GM03348 (cell line): ENCODE results near the gene SNX24.

Experiments
- DNase-seq: peaks from one replicate; pipeline ENCODE4 v3.0.0; 2012; ENCODE audit warnings: low spot score

The SNX24 gene

GRCh38 chr5:122919969-122920368 lies 74.6 kb downstream of the SNX24 start:
- DNase-seq = no peak

GRCh38 chr5:122921826-122922225 lies 76.4 kb downstream of the SNX24 start:
- no peak for DNase-seq

GRCh38 chr5:122924203-122924602 lies 78.8 kb downstream of the SNX24 start:
- peak; percentile 11 for DNase-seq

- DNase-seq = no peak
Measured at GRCh38 chr5:122924719-122925395, 79.4 kb downstream of the SNX24 start.

- DNase-seq = no peak
Measured at GRCh38 chr5:122929001-122929400, 83.6 kb downstream of the SNX24 start.

- no peak for DNase-seq
Measured at GRCh38 chr5:122929980-122930379, 84.6 kb downstream of the SNX24 start.

GRCh38 chr5:122933956-122934355 lies 88.5 kb downstream of the SNX24 start:
- DNase-seq = no peak

- no peak for DNase-seq
Measured at GRCh38 chr5:122936088-122936487, 90.7 kb downstream of the SNX24 start.

- no peak for DNase-seq
Measured at GRCh38 chr5:122937914-122938313, 92.5 kb downstream of the SNX24 start.

- DNase-seq = no peak
Measured at GRCh38 chr5:122940890-122941289, 95.5 kb downstream of the SNX24 start.

- DNase-seq = no peak
Measured at GRCh38 chr5:122941737-122942136, 96.3 kb downstream of the SNX24 start.

GRCh38 chr5:122942164-122942914 lies 96.9 kb downstream of the SNX24 start:
- peak; percentile 18 for DNase-seq

- no peak for DNase-seq
Measured at GRCh38 chr5:122943050-122943698, 97.8 kb downstream of the SNX24 start.

GRCh38 chr5:122944051-122944450 lies 98.6 kb downstream of the SNX24 start:
- DNase-seq = no peak

- DNase-seq = no peak
Measured at GRCh38 chr5:122947372-122947771, 102.0 kb downstream of the SNX24 start.

- DNase-seq = no peak
Measured at GRCh38 chr5:122947772-122948171, 102.4 kb downstream of the SNX24 start.

GRCh38 chr5:122948319-122948718 lies 102.9 kb downstream of the SNX24 start:
- DNase-seq = no peak

GRCh38 chr5:122951658-122952057 lies 106.2 kb downstream of the SNX24 start:
- no peak for DNase-seq

- no peak for DNase-seq
Measured at GRCh38 chr5:122954719-122955118, 109.3 kb downstream of the SNX24 start.

- no peak for DNase-seq
Measured at GRCh38 chr5:122957457-122957856, 112.0 kb downstream of the SNX24 start.

- no peak for DNase-seq
Measured at GRCh38 chr5:122959740-122960445, 114.5 kb downstream of the SNX24 start.

- DNase-seq = no peak
Measured at GRCh38 chr5:122963305-122963704, 117.9 kb downstream of the SNX24 start.

- no peak for DNase-seq
Measured at GRCh38 chr5:122965111-122965510, 119.7 kb downstream of the SNX24 start.
